ENCODE data around the gene CPTP. TPM values are rescaled to one million over a fixed set of nuclear protein-coding genes. Genes with fewer than 3 reads are reported as not detected.
A peak's percentile ranks its signal among the peaks of the same experiment; 100 is the strongest.

Gene CPTP
- total RNA-seq, 1 donor from 2014 or later: 18.7 TPM

GRCh38 chr1:1347026-1347595 lies 22.5 kb downstream of the CPTP start:
- DNase-seq: no peak

GRCh38 chr1:1347663-1348419 lies 23.2 kb downstream of the CPTP start:
- no peak for TF ChIP-seq CTCF (IDR thresholded peaks at IDR 0.05; ENCODE audit: partially characterized antibody, unreplicated experiment)
- Mint-ChIP-seq H3K4me1 (ENCODE audit: low read depth, unreplicated experiment) (peaks cover 16% of the 10 kb centered on the region), H3K27me3 (ENCODE audit: unreplicated experiment) (peaks cover 14% of the 10 kb centered on the region), H3K9me3 (ENCODE audit: unreplicated experiment) (peaks cover 3% of the 10 kb centered on the region), H3K36me3 (ENCODE audit: unreplicated experiment) (no peaks in the 10 kb centered on the region), H3K27ac (ENCODE audit: unreplicated experiment) (peak overlapping the region; percentile 33), H3K4me3 (ENCODE audit: unreplicated experiment) (peak overlapping the region; percentile 82)
- DNase-seq: no peak

More at GRCh38 chr1:1347026-1347595, 22.5 kb downstream of the CPTP start:
- Mint-ChIP-seq H3K4me3 (ENCODE audit: unreplicated experiment) (peak overlapping the region; percentile 82), H3K9me3 (ENCODE audit: unreplicated experiment) (peaks cover under 1% of the 10 kb centered on the region), H3K4me1 (ENCODE audit: low read depth, unreplicated experiment) (peaks cover 10% of the 10 kb centered on the region), H3K27me3 (ENCODE audit: unreplicated experiment) (peaks cover 8% of the 10 kb centered on the region), H3K36me3 (ENCODE audit: unreplicated experiment) (no peaks in the 10 kb centered on the region), H3K27ac (ENCODE audit: unreplicated experiment) (no peak overlapping the region)
- TF ChIP-seq CTCF (IDR thresholded peaks at IDR 0.05; ENCODE audit: partially characterized antibody, unreplicated experiment): no peak

GRCh38 chr1:1348420-1349255 lies 24.0 kb downstream of the CPTP start:
- no peak for TF ChIP-seq CTCF (IDR thresholded peaks at IDR 0.05; ENCODE audit: partially characterized antibody, unreplicated experiment)
- peaks cover 3% of the 10 kb centered on the region for H3K9me3 Mint-ChIP-seq (ENCODE audit: unreplicated experiment)
- H3K27me3 Mint-ChIP-seq (ENCODE audit: unreplicated experiment): peaks cover 12% of the 10 kb centered on the region
- H3K36me3 Mint-ChIP-seq (ENCODE audit: unreplicated experiment): no peaks in the 10 kb centered on the region
- H3K4me3 Mint-ChIP-seq (ENCODE audit: unreplicated experiment): peak overlapping the region; percentile 82
- peak overlapping the region; percentile 28 for H3K27ac Mint-ChIP-seq (ENCODE audit: unreplicated experiment)
- no peak for DNase-seq
- peaks cover 16% of the 10 kb centered on the region for H3K4me1 Mint-ChIP-seq (ENCODE audit: low read depth, unreplicated experiment)

GRCh38 chr1:1349256-1350012 lies 24.8 kb downstream of the CPTP start, which contains the start of gene DVL1:
Gene DVL1 (minus strand): TSS chr1:1349418. CDS start chr1:1349065, 353 bp downstream.
- Mint-ChIP-seq H3K36me3 (ENCODE audit: unreplicated experiment) (no peaks in the 10 kb centered on the region), H3K27ac (ENCODE audit: unreplicated experiment) (peak within 1 kb of the TSS; percentile 28), H3K4me3 (ENCODE audit: unreplicated experiment) (peak within 1 kb of the TSS; percentile 82), H3K27me3 (ENCODE audit: unreplicated experiment) (peaks cover 12% of the 10 kb centered on the region), H3K4me1 (ENCODE audit: low read depth, unreplicated experiment) (peaks cover 16% of the 10 kb centered on the region), H3K9me3 (ENCODE audit: unreplicated experiment) (peaks cover 3% of the 10 kb centered on the region)
- DNase-seq: peak; percentile 89
- TF ChIP-seq CTCF (IDR thresholded peaks at IDR 0.05; ENCODE audit: partially characterized antibody, unreplicated experiment): peak; percentile 57

All from glutamatergic neuron (in vitro differentiated cells).